Right lobe of liver (tissue), 6 donors: ENCODE data around the gene CCR9. TPM values are rescaled to one million over a fixed set of nuclear protein-coding genes. Genes with fewer than 3 reads are reported as not detected.

ENCODE experiments used
- ATAC-seq, 4 donors: fragments of 200-7000 bp; cut with Tn5 transposase; one replicate each; pipeline ENCODE4 v1.9.1; 2020; ENCODE audit warnings: mild to moderate bottlenecking in 4 of 4, moderate library complexity in 4 of 4
- DNase-seq, 3 donors: peaks; one replicate each; pipeline ENCODE4 v3.0.0-alpha.2; 2020
- H3K27ac ChIP-seq, 3 donors: fragments of 200-600 bp; one replicate each; pipeline ENCODE4 v1.8.0; 2022
- H3K27me3 ChIP-seq, 2 donors: fragments of 200-600 bp; one replicate each; pipeline ENCODE4 v1.8.0; 2022
- H3K36me3 ChIP-seq, 4 donors: fragments of 200-600 bp; sonication (generic) in 1 of 4; one replicate each; pipeline versions ENCODE4 v1.5.1 to v1.8.0; 2017 to 2022; ENCODE audit warnings: control low read depth in 1 of 4
- H3K4me1 ChIP-seq, 4 donors: fragments of 200-600 bp; sonication (generic) in 1 of 4; one replicate each; pipeline versions ENCODE4 v1.5.1 to v1.8.0; 2017 to 2022; ENCODE audit warnings: control low read depth in 1 of 4
- H3K4me3 ChIP-seq, 3 donors: fragments of 200-600 bp; one replicate each; pipeline ENCODE4 v1.8.0; 2022
- H3K9me3 ChIP-seq, 4 donors: fragments of 200-600 bp; sonication (generic) in 1 of 4; one replicate each; pipeline versions ENCODE4 v1.5.1 to v1.8.0; 2017 to 2022; ENCODE audit warnings: control low read depth in 1 of 4
- POLR2A ChIP-seq: fragments of 450-650 bp; IDR thresholded peaks from one replicate; pipeline ENCODE4 v1.6.1; 2017; ENCODE audit warnings: antibody characterized with exemption, mild to moderate bottlenecking
- WGBS: methylation state at CpG from one replicate; pipeline ENCODE4 v1.1.6; 2018; ENCODE audit warnings: low coverage, low lambda C conversion rate; ENCODE audit not compliant: insufficient coverage; ENCODE audit errors: missing lambda C conversion rate; 5-methylcytosine and 5-hydroxymethylcytosine counted together
- intact Hi-C, 2 donors: fragments of 100-400 bp; cut with DNase I; formaldehyde crosslinking; loops; one replicate each; pipeline versions ENCODE4 v1.11.2 to v1.14.1; 2022
- total RNA-seq, 6 experiments: library from RNA; depleted of rRNA in 2 of 6; stranded (reverse); fragments of >200 nt in 2 of 6; fragmentation: NEBNext Ultra II Directional in 3 of 6; extraction: Animal tissue kit (Norgen Biotek cat#: 25700) in 3 of 6; gene quantifications; one replicate each; pipeline versions ENCODE4 v1.1.0 to v1.2.4, GENCODE V29; 2016 to 2023
- TF ChIP-seq, protein P1 (sequence below), 4 donors: fragments of 200-600 bp in 3 of 4; fragments of 450-650 bp in 1 of 4; IDR thresholded peaks; one replicate each; pipeline versions ENCODE4 v1.5.1 to v1.8.0; 2016 to 2022; ENCODE audit warnings: antibody characterized with exemption in 4 of 4, mild to moderate bottlenecking in 2 of 4
- donor health status: DM: no; HTN: yes; CAD: no.
- donor health status: DM: no; HTN: no; CAD: no.
- donor health status: DM: no; HTN: no; CAD: no.
- donor health status: DM: no; HTN: yes; CAD: no.
- donor health status: DM: no; HTN: yes; CAD: no.

Gene CCR9
- total RNA-seq, 6 experiments from 2014 or later: 0.07 to 0.09 (median 0.07) TPM; not detected in 3

GRCh38 chr3:45892161-45892560, 5.8 kb downstream of the CCR9 start:
- WGBS: 93% methylated on average over 1 of the region's 1 CpG
- no peak overlapping the region for H3K4me3 ChIP-seq
- H3K9me3 ChIP-seq: no peaks in the 10 kb centered on the region
- ATAC-seq (no peak), DNase-seq (no peak)
- H3K27ac ChIP-seq: no peak overlapping the region
- no peaks in the 10 kb centered on the region for H3K36me3 ChIP-seq
- intact Hi-C loops: no loop called here
- H3K27me3 ChIP-seq: no peaks in the 10 kb centered on the region
- TF ChIP-seq POLR2A: no peak
- TF ChIP-seq, protein P1, sequence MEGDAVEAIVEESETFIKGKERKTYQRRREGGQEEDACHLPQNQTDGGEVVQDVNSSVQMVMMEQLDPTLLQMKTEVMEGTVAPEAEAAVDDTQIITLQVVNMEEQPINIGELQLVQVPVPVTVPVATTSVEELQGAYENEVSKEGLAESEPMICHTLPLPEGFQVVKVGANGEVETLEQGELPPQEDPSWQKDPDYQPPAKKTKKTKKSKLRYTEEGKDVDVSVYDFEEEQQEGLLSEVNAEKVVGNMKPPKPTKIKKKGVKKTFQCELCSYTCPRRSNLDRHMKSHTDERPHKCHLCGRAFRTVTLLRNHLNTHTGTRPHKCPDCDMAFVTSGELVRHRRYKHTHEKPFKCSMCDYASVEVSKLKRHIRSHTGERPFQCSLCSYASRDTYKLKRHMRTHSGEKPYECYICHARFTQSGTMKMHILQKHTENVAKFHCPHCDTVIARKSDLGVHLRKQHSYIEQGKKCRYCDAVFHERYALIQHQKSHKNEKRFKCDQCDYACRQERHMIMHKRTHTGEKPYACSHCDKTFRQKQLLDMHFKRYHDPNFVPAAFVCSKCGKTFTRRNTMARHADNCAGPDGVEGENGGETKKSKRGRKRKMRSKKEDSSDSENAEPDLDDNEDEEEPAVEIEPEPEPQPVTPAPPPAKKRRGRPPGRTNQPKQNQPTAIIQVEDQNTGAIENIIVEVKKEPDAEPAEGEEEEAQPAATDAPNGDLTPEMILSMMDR (IDR thresholded peaks at IDR 0.05): no peak
- H3K4me1 ChIP-seq: no peaks in the 10 kb centered on the region

DNA sequence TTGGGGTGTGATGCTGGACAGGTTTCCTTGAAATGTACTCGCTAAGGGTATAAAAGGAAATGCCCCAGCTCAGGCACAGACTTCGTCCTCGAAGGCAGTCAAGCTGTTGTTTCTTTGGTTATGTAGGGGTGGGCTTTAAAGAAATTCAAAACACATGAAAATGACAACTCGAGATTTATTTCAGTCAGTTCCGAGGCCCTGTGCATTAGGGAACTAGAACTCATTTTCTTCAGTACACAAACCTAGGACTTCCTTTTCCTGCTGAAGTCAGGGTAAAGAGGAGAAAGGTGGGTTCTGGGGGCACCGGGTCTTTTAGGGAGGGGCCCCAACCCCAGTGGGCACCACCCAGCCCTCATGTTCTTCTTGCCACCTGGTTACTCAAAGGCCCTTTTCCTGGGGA, 7.7 kb downstream of the CCR9 start:
- Histone ChIP-seq H3K4me3 (no peak overlapping the region), H3K27me3 (no peaks in the 10 kb centered on the region), H3K27ac (no peak overlapping the region), H3K9me3 (no peaks in the 10 kb centered on the region), H3K4me1 (no peaks in the 10 kb centered on the region), H3K36me3 (no peaks in the 10 kb centered on the region)
- no peak for ATAC-seq
- 71% methylated on average over 1 of the region's 6 CpGs for WGBS
- DNase-seq: no peak
- intact Hi-C loops: no loop called here
- TF ChIP-seq, protein P1 (IDR thresholded peaks at IDR 0.05): no peak

DNA sequence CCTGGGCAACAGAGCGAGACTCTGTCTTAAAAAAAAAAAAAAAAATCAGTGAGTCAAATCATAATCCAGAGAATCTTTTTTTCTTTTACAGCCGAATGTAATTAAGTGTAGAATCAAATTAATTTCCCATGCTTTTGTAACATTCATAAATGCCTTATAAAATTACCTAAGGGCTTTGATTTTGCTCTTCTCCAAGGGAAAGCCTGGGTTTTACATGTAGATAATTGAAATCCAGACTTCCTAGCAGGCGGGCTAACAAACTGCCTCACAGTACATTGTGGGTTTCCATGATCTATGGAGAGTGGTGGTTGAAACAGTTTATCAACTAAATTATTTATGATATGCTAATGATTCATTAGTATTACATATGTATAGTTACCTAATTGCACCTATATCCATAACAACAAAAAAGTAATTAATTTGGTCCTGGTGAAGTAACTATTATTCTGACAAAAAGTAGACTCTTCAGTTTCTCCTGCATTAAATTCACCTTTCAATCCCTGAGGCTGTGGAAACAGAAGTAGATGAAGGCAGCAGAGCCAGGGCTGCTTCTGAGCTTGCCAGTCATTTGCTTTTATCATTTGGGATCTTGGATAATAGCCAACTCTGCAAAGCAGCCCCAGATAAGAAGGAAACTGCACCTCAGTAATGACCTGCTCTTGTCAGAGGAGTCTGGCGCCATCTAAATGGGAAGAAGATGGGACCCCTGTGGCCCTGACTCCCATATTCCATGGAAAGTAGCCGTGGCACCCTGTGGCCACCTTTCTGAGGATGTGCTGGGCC, 9.5 kb downstream of the CCR9 start:
- Histone ChIP-seq H3K9me3 (no peaks in the 10 kb centered on the region), H3K27ac (no peak overlapping the region), H3K4me3 (no peak overlapping the region), H3K36me3 (no peaks in the 10 kb centered on the region), H3K4me1 (no peaks in the 10 kb centered on the region), H3K27me3 (no peaks in the 10 kb centered on the region)
- DNase-seq (no peak), ATAC-seq (no peak)
- intact Hi-C loops: no loop called here
- no peak for TF ChIP-seq POLR2A
- TF ChIP-seq, protein P1 (IDR thresholded peaks at IDR 0.05): no peak
- 85% methylated on average over 5 of the region's 5 CpGs for WGBS

DNA sequence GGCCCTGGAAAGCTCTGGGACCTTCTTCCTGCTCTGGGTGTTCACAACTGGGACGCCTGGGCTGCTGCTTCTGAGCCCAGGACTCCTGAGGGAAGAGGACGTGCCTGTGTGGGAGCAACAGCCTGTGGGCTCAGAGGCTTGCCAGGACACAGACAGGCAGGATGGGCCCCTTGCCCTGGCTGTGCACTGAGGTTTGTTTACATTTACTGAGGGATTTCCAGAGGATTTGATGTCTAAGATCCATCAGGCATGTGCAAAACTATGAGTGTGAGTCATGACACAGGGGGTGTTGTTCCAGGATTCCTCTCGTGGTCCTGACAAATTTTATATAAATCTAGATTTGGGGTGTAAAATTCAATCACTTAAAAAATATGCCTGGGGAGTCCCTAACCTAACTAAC, 10.6 kb downstream of the CCR9 start:
- ATAC-seq (no peak), DNase-seq (no peak)
- 86% methylated on average over 1 of the region's 3 CpGs for WGBS
- intact Hi-C loops: no loop called here
- no peak overlapping the region for H3K27ac ChIP-seq
- no peak overlapping the region for H3K4me3 ChIP-seq
- H3K9me3 ChIP-seq: no peaks in the 10 kb centered on the region
- no peaks in the 10 kb centered on the region for H3K36me3 ChIP-seq
- H3K4me1 ChIP-seq: no peaks in the 10 kb centered on the region
- no peak for TF ChIP-seq POLR2A
- TF ChIP-seq, protein P1 (IDR thresholded peaks at IDR 0.05): no peak
- H3K27me3 ChIP-seq: no peaks in the 10 kb centered on the region
